ENCODE results near the gene TUFM.
A peak's percentile ranks its signal among the peaks of the same experiment; 100 is the strongest.

TUFM gene

DNA sequence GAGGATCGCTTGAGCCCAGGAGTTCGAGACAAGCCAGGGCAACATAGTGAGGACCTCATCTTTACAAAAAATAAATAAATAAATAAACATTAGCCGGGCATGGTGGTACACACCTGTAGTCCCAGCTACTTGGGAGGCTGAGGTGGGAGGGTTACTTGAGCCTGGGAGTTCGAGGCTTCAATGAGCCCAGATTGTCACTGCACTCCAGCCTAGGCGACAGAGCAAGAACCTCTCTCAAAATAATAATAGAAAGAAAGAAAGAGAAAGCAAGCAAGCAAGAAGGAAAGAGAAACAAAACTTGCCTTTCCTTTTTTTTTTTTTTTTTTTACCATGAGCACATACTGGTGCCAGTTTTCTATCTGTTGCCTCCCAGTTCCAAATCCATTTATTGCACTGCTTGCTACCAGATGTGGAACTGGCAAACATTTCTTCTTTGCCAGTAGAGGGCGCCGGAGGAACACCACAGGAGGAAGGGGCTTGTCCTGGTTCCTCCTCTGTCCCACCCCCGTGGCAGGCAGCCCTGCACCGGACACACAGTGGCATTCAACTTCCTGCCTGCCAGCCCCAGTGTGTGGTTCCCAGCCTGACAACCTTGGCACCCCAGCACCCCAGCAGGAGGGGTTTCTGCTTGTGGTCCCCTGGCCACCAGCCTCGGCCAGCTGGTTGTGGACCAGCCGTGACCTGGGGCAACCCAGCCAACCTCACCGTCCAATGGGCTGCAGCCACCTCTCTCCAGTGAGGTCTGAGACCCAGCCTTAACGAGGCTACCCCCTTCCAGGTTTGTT, 43.7 kb downstream of the TUFM start:
- peak; percentile 24 to 67 for DNase-seq (ENCODE audit: low read depth in 2 of 2)

All from stimulated activated CD4-positive, alpha-beta T cell treated with anti-CD3 and anti-CD28 coated beads, Interleukin-4, amount 100 ng/mL, for 48 hours (primary cell).